ENCODE data around the gene GBP3.

GRCh38 chr1:89047734-89048133 is 25.1 kb upstream of the GBP3 start:
- TF ChIP-seq CTCF (IDR thresholded peaks at IDR 0.05; ENCODE audit: low read length) (no peak), EZH2 (IDR thresholded peaks at IDR 0.05; ENCODE audit: borderline replicate concordance, low read length) (no peak)

All from OCI-LY1 (cell line).